ENCODE data around the gene MBNL2.
A peak's percentile ranks its signal among the peaks of the same experiment; 100 is the strongest.

Gene MBNL2

DNA sequence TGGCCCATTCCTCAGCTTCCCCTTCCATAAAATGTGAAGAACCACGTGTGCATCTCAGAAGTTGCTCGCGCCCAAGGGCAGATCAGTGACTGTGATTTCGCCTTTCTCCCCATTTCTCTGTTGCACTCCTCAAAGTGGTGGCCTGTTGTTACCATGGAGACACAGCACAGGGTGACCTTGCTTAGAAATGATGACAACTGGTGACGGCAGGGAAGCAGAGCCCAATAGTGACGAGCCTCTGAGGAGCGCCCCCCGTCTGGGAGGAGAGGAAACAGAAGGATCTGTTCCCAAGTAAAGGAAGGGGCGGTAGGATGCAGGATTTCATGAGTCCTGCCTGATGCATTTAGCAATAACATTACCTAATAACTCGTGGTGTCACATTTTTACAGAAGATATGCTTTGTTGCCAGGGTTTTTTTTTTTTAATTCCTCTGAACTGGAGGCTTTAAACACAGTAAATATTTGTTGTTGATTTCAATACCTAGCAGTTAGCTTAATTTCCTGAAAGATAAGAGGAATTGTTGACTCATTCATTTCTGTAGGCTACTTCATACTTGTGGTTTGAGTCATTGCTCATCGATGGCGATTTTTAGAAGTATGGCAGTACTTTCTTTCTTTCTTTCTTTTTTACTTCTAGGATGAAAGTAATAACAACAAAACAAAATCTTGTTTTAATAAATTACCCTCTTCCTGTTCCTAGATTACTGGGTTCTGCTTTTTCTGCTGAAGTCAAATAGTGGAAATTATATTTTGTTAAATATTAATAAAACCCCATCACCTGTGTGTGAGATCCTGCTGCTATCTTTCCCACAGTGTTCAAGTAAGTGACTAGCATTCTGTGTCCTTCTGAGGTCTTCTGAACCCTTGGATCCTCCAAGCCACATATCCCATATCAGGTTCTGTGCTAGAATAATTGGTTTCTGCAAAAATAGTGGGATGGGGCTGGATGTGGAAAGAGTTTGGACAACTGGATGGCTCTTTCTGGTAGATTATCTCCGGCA is 36.0 kb downstream of the MBNL2 start:
- no peak overlapping the region for H3K27ac ChIP-seq (ENCODE audit: low read length)
- H3K36me3 ChIP-seq (ENCODE audit: insufficient read depth, low read depth, low read length), result no peaks in the 10 kb centered on the region
- H3K4me3 ChIP-seq (ENCODE audit: low read length), result no peak overlapping the region
- no peaks in the 10 kb centered on the region; the same call in 1 of the 2 replicates for H3K27me3 ChIP-seq (ENCODE audit: insufficient read depth, low read length)
- no peaks in the 10 kb centered on the region for H3K9me3 ChIP-seq (ENCODE audit: insufficient read depth, low read depth, low read length)
- no peak overlapping the region for H3K9ac ChIP-seq (ENCODE audit: low read depth, low read length)
- H3K4me1 ChIP-seq (ENCODE audit: insufficient read depth, low read length), result peaks cover 28% of the 10 kb centered on the region

DNA sequence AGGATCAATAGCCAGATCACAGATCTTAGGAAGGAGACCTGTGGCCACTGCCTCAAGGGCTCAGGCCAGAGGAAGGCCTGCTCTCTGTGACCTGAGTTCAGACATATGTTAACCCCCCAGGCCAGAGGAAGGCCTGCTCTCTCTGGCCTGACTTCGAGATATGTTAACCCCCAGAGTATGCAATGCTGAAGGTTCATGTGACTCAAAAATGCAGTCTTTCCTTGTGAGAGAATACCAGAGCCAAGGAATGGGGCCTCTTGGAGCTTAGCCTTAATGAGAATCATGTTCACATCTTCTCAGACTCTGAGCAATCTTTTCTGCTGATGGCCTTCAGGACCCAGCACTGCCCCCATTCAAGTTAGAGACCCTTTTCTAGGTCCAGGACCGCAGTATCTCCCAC is 36.7 kb downstream of the MBNL2 start:
- Histone ChIP-seq H3K36me3 (ENCODE audit: insufficient read depth, low read depth, low read length) (no peaks in the 10 kb centered on the region), H3K27me3 (ENCODE audit: insufficient read depth, low read length) (no peaks in the 10 kb centered on the region; the same call in 1 of the 2 replicates), H3K9me3 (ENCODE audit: insufficient read depth, low read depth, low read length) (no peaks in the 10 kb centered on the region), H3K4me1 (ENCODE audit: insufficient read depth, low read length) (peaks cover 28% of the 10 kb centered on the region), H3K9ac (ENCODE audit: low read depth, low read length) (no peak overlapping the region), H3K4me3 (ENCODE audit: low read length) (no peak overlapping the region), H3K27ac (ENCODE audit: low read length) (no peak overlapping the region)

DNA sequence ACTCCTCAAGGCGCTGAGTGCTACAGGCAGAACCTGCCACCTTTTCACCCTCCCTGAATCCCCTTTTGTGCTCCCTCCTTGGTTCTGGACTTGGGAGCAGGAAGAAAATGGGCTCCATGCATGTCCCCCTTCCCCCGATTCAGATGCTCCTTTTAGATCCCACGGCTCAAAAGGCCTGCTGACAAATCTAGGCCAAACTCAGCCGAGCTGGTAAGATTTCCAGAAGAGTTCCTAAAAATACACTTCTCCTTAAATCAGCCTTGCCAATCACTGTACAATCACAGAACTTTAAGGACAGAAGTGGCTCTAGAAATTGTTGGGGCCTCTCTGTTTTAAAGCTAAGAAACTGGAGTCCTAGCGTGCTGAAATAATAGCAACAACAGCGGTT is 37.3 kb downstream of the MBNL2 start:
- H3K27ac ChIP-seq (ENCODE audit: low read length), result no peak overlapping the region
- no peaks in the 10 kb centered on the region for H3K36me3 ChIP-seq (ENCODE audit: insufficient read depth, low read depth, low read length)
- H3K9me3 ChIP-seq (ENCODE audit: insufficient read depth, low read depth, low read length), result no peaks in the 10 kb centered on the region
- H3K4me1 ChIP-seq (ENCODE audit: insufficient read depth, low read length), result peaks cover 28% of the 10 kb centered on the region
- no peaks in the 10 kb centered on the region; the same call in 1 of the 2 replicates for H3K27me3 ChIP-seq (ENCODE audit: insufficient read depth, low read length)
- peak overlapping the region; percentile 4; the same call in 1 of the 2 replicates for H3K9ac ChIP-seq (ENCODE audit: low read depth, low read length)
- H3K4me3 ChIP-seq (ENCODE audit: low read length), result no peak overlapping the region

DNA sequence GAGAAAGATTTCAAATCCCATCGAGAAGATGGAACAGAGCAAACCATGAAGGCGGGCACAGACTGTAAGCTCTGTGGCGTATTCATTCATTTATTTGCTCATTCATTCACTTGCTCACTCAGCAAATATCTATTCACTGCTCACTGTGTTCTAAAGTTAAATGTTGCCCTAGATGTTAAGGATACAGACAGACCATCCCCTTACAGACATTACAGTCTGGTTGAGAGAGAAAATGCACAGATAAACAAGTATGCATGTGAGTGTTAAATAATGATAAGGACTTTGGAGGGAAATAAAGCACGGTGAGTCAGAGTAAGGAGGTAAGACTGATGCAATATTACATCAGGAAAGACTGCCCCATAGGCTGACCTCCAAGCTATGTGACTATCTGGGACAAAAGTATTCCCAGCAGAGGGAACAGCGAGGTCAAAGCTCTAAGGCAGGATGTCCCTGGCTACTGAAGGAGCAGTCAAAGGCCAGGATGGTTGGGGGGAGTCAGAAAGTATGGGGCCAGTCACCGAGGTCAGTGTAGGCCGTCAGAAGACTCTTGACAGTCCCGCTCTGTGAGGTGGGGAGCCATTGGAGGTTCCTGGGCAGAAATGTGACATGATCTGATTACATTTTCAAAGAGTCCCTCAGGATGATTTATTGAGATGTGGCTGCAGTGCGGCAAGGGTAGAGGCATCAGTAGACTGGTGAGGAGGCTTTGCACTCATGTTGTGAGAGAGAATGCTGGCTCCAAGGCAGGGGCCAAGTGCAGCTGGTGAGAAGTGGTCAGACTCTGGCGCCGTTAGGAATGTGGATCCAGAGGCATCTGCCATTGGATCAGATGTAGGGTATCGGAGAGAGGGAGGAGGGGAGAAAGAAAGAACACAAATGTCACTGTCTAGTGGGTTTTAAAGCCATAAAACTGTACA is 37.9 kb downstream of the MBNL2 start:
- no peaks in the 10 kb centered on the region; the same call in 1 of the 2 replicates for H3K27me3 ChIP-seq (ENCODE audit: insufficient read depth, low read length)
- no peak overlapping the region for H3K4me3 ChIP-seq (ENCODE audit: low read length)
- no peak overlapping the region for H3K27ac ChIP-seq (ENCODE audit: low read length)
- no peaks in the 10 kb centered on the region for H3K9me3 ChIP-seq (ENCODE audit: insufficient read depth, low read depth, low read length)
- H3K4me1 ChIP-seq (ENCODE audit: insufficient read depth, low read length), result peaks cover 23% of the 10 kb centered on the region
- peak overlapping the region; percentile 4; the same call in 1 of the 2 replicates for H3K9ac ChIP-seq (ENCODE audit: low read depth, low read length)
- no peaks in the 10 kb centered on the region for H3K36me3 ChIP-seq (ENCODE audit: insufficient read depth, low read depth, low read length)

DNA sequence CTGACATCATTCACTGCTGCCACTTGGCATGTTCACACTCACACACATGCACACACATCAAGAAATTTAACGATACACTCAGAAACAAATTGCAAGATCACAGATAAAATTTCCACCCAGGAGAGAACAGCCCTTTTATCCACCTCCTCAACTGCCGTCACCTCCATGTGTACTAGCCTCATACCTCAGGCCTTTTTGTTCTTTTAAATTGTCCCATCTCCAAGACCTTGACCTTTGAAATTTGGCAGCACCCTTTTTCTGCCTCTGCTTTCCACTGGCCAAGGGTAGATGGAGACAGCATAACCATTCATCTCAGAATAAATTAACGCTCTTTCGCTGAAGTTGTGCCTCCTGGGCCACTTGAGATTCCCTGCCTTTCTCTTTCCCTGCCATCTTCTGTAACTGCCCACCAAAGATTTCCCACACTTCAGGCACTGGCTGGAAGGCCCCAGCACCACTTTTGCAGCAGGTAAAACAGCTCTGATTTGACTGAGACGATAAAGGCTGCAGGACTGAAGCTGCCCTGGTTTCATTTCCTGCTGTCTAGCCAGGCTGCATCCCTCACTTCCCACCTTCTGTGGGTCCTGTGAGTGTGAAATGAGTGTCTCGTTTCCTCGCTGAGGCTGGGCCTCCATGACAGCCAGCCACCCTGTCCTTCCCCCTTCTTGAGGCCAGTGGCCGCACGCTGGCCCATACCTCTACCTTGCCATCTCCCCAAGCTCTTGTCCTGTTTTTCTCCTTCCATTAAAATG is 39.3 kb downstream of the MBNL2 start:
- H3K9ac ChIP-seq (ENCODE audit: low read depth, low read length), result no peak overlapping the region
- no peaks in the 10 kb centered on the region for H3K36me3 ChIP-seq (ENCODE audit: insufficient read depth, low read depth, low read length)
- no peak overlapping the region for H3K4me3 ChIP-seq (ENCODE audit: low read length)
- no peak overlapping the region for H3K27ac ChIP-seq (ENCODE audit: low read length)
- H3K27me3 ChIP-seq (ENCODE audit: insufficient read depth, low read length), result no peaks in the 10 kb centered on the region; the same call in 1 of the 2 replicates
- H3K4me1 ChIP-seq (ENCODE audit: insufficient read depth, low read length), result peaks cover 22% of the 10 kb centered on the region
- no peaks in the 10 kb centered on the region for H3K9me3 ChIP-seq (ENCODE audit: insufficient read depth, low read depth, low read length)

DNA sequence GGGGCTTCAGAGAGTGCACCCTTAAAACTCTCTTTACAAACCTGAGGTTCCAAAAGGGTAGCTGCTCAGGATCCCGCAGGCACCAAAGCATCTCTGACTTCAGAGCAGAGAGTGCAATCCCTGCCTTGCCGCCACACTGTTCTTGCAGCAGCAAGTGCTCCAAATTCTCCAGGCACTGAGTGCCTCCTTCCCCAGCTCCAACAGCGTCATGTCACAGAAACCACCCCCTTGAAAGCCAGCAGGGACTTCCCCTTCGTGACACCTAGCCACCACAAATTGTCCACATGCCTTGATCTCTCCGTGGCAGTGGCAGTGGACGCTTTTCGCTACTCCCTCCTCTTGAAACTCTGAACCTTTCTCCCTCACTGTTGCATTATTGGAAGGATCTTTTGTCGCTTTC is 39.9 kb downstream of the MBNL2 start:
- no peaks in the 10 kb centered on the region for H3K9me3 ChIP-seq (ENCODE audit: insufficient read depth, low read depth, low read length)
- H3K36me3 ChIP-seq (ENCODE audit: insufficient read depth, low read depth, low read length), result no peaks in the 10 kb centered on the region
- H3K27me3 ChIP-seq (ENCODE audit: insufficient read depth, low read length), result no peaks in the 10 kb centered on the region; the same call in 1 of the 2 replicates
- no peak overlapping the region for H3K27ac ChIP-seq (ENCODE audit: low read length)
- H3K4me1 ChIP-seq (ENCODE audit: insufficient read depth, low read length), result peaks cover 20% of the 10 kb centered on the region
- no peak overlapping the region for H3K4me3 ChIP-seq (ENCODE audit: low read length)
- H3K9ac ChIP-seq (ENCODE audit: low read depth, low read length), result no peak overlapping the region

DNA sequence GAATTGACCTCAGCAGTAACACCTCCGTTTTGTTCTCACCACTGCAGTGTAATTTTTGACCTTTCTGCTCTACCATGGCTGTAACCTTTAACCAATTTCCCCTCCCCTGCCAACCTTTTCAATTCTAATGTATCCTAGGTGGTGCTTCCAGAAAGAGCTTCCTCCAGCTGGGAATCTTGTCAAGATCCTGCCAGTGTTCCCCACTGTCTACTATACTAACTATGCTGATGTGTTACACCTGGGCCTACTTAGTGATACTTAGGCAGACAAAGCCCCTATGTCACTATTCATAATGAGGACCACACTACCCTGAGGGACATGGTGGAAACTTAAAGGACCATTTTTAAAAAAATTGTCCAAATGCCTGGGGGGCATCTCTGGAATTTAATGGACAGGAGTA is 41.0 kb downstream of the MBNL2 start:
- Histone ChIP-seq H3K9ac (ENCODE audit: low read depth, low read length) (no peak overlapping the region), H3K27ac (ENCODE audit: low read length) (no peak overlapping the region), H3K27me3 (ENCODE audit: insufficient read depth, low read length) (no peaks in the 10 kb centered on the region; the same call in 1 of the 2 replicates), H3K4me3 (ENCODE audit: low read length) (no peak overlapping the region), H3K36me3 (ENCODE audit: insufficient read depth, low read depth, low read length) (no peaks in the 10 kb centered on the region), H3K9me3 (ENCODE audit: insufficient read depth, low read depth, low read length) (no peaks in the 10 kb centered on the region), H3K4me1 (ENCODE audit: insufficient read depth, low read length) (peaks cover 22% of the 10 kb centered on the region; the same call in 1 of the 2 replicates)

DNA sequence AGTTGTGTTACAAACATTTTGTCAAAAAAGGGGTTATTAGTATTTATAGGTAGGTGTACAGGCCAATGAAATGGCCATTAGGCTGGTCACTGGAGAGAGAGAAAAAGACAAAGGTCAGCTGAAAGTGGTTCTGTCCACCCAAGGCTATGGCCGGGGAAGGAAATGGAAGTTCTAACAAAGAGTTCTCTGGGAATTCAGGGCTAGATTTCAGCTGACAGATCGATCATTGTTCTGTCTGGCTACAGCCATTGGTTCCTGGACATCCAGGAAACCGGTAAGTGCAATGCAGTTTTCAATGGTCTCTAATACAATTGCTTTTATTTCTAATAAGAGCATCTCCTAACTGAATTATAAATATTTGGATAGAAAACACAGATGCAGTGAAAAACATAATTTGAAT is 42.5 kb downstream of the MBNL2 start:
- H3K9ac ChIP-seq (ENCODE audit: low read depth, low read length), result no peak overlapping the region
- no peak overlapping the region for H3K27ac ChIP-seq (ENCODE audit: low read length)
- H3K9me3 ChIP-seq (ENCODE audit: insufficient read depth, low read depth, low read length), result no peaks in the 10 kb centered on the region
- no peaks in the 10 kb centered on the region; the same call in 1 of the 2 replicates for H3K27me3 ChIP-seq (ENCODE audit: insufficient read depth, low read length)
- no peaks in the 10 kb centered on the region for H3K36me3 ChIP-seq (ENCODE audit: insufficient read depth, low read depth, low read length)
- H3K4me1 ChIP-seq (ENCODE audit: insufficient read depth, low read length), result peaks cover 22% of the 10 kb centered on the region; the same call in 1 of the 2 replicates
- no peak overlapping the region for H3K4me3 ChIP-seq (ENCODE audit: low read length)

DNA sequence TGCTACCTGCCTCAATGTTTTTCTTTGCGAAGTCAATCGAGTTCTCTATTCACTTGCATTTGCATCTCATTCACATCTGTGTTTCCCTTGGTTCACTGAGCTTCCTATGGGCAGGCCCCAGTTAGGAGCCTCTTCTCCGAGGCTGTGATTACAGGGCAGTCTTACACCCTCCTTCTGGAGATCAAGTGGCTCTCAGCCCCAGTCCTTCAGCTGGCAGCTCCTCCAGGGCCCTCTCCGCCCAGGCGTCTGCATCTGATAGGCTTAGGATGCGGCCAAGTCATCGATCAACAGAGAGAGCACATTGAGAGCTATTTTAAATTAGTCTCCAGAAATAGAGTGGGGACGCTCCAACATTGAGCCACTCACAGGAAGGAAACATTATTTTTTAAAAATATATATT is 44.2 kb downstream of the MBNL2 start:
- Histone ChIP-seq H3K9ac (ENCODE audit: low read depth, low read length) (no peak overlapping the region), H3K27ac (ENCODE audit: low read length) (no peak overlapping the region), H3K4me1 (ENCODE audit: insufficient read depth, low read length) (peaks cover 21% of the 10 kb centered on the region; the same call in 1 of the 2 replicates), H3K36me3 (ENCODE audit: insufficient read depth, low read depth, low read length) (no peaks in the 10 kb centered on the region), H3K4me3 (ENCODE audit: low read length) (no peak overlapping the region), H3K9me3 (ENCODE audit: insufficient read depth, low read depth, low read length) (no peaks in the 10 kb centered on the region), H3K27me3 (ENCODE audit: insufficient read depth, low read length) (no peaks in the 10 kb centered on the region; the same call in 1 of the 2 replicates)

DNA sequence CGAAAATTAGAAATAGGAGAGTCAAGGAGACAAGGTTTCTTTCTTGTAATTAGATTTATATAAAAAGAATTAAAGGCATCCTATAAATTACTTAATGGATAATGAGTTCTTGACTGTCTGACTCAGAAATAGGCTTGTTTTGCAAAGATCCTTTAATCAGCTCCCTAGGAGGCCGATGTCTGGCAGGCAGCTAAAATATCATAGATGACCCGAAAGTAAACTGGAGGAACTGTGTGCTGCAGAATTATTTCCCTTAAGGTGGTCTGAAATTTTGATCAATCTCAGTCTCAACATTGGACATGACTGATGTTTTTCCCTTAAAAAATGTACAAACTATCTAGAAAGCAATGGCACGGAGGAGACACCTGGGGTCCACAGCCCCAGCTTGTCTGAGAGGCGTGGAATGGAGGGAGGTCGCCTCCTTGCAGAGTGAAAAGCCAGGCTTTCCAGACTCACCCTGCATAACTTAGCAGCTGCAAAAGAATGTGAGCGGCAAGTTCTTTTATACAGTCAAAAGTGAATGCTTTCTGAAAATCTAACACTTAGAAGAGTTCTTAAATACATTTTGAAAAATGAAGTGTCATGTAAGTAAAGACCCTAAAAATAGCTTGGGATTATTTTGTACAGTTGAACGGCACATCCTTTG is 44.8 kb downstream of the MBNL2 start:
- Histone ChIP-seq H3K9me3 (ENCODE audit: insufficient read depth, low read depth, low read length) (no peaks in the 10 kb centered on the region), H3K4me1 (ENCODE audit: insufficient read depth, low read length) (peaks cover 21% of the 10 kb centered on the region; the same call in 1 of the 2 replicates), H3K27ac (ENCODE audit: low read length) (peak overlapping the region; percentile 15), H3K9ac (ENCODE audit: low read depth, low read length) (peak overlapping the region; percentile 59; the same call in 1 of the 2 replicates), H3K36me3 (ENCODE audit: insufficient read depth, low read depth, low read length) (no peaks in the 10 kb centered on the region), H3K27me3 (ENCODE audit: insufficient read depth, low read length) (no peaks in the 10 kb centered on the region; the same call in 1 of the 2 replicates), H3K4me3 (ENCODE audit: low read length) (peak overlapping the region; percentile 55; the same call in 1 of the 2 replicates)

Data from iPS-20b (cell line).